Upper lobe of left lung (tissue), 6 donors: ENCODE results near the gene EXOSC9. TPM values are rescaled to one million over a fixed set of nuclear protein-coding genes. Genes with fewer than 3 reads are reported as not detected.

Experiments used
- ATAC-seq, 2 donors: fragments of 200-7000 bp; cut with Tn5 transposase; one replicate each; pipeline ENCODE4 v1.9.1; 2022; ENCODE audit warnings: mild to moderate bottlenecking in 2 of 2, moderate library complexity in 2 of 2; ENCODE audit not compliant: low FRiP score in 2 of 2
- DNase-seq, 2 donors: peaks; one replicate each; pipeline ENCODE4 v3.0.0-alpha.2; 2019 to 2020
- H3K27ac ChIP-seq, 4 donors: fragments of 200-600 bp; sonication (generic); one replicate each; pipeline ENCODE4 v1.5.1; 2016 to 2019
- H3K27me3 ChIP-seq, 4 donors: fragments of 200-600 bp; sonication (generic); one replicate each; pipeline ENCODE4 v1.5.1; 2017 to 2019
- H3K36me3 ChIP-seq, 4 donors: fragments of 200-600 bp; sonication (generic); one replicate each; pipeline ENCODE4 v1.5.1; 2016 to 2019
- H3K4me1 ChIP-seq, 4 donors: fragments of 200-600 bp; sonication (generic); one replicate each; pipeline ENCODE4 v1.5.1; 2018 to 2019
- H3K4me3 ChIP-seq, 4 donors: fragments of 200-600 bp; sonication (generic); one replicate each; pipeline ENCODE4 v1.5.1; 2017 to 2019; ENCODE audit warnings: mild to moderate bottlenecking in 2 of 4, moderate library complexity in 1 of 4
- H3K9me3 ChIP-seq, 4 donors: fragments of 200-600 bp; sonication (generic); one replicate each; pipeline ENCODE4 v1.5.1; 2018 to 2019
- CTCF ChIP-seq, 6 experiments: fragments of 450-650 bp in 4 of 6; fragments of 200-600 bp in 2 of 6; sonication (generic) in 2 of 6; IDR thresholded peaks; one replicate each; pipeline ENCODE4 v1.5.1; 2016 to 2019; ENCODE audit warnings: antibody characterized with exemption in 6 of 6
- EP300 ChIP-seq, 4 donors: sonication (generic); formaldehyde crosslinking; IDR thresholded peaks; one replicate each; pipeline ENCODE4 v1.5.1; 2017; ENCODE audit warnings: antibody characterized with exemption in 4 of 4, control low read depth in 2 of 4
- POLR2A ChIP-seq, 4 donors: fragments of 450-650 bp; IDR thresholded peaks; one replicate each; pipeline ENCODE4 v1.5.1; 2016 to 2017; ENCODE audit warnings: antibody characterized with exemption in 4 of 4, mild to moderate bottlenecking in 2 of 4
- POLR2AphosphoS5 ChIP-seq, 2 donors: sonication (generic); formaldehyde crosslinking; IDR thresholded peaks; one replicate each; pipeline ENCODE4 v1.5.1; 2017; ENCODE audit warnings: antibody characterized with exemption in 2 of 2
- WGBS, 2 donors: methylation state at CpG; one replicate each; pipeline ENCODE4 v1.1.5; 2017 to 2018; 5-methylcytosine and 5-hydroxymethylcytosine counted together
- total RNA-seq, 6 donors: library from RNA; depleted of rRNA in 4 of 6; stranded (reverse); fragments of >200 nt in 4 of 6; gene quantifications; one replicate each; pipeline versions ENCODE4 v1.1.0 to v1.2.1, GENCODE V29; 2016 to 2021
- donor health status: DM: no; HTN: no; CAD: no; lungs with moderate emphysema.
- donor health status: DM: no; HTN: yes; CAD: no; lungs with severe emphysema.

Gene EXOSC9
- total RNA-seq, 6 donors from 2014 or later: 10.1 to 40.9 (median 17.4) TPM

- H3K27me3 ChIP-seq: peaks cover 0 to 13% (median 4%) of the 10 kb centered on the region in 4 donors
- H3K4me1 ChIP-seq: peaks cover 5 to 14% (median 6%) of the 10 kb centered on the region in 4 donors
- peak in 1 of 2 donors; percentile 85 for DNase-seq
- 0 to 3% methylated on average over 18 to 22 of the region's 75 CpGs for WGBS, 2 donors
- peak within 1 kb of the TSS in 3 of 4 donors; percentile 37 to 51 (median 44) for H3K4me3 ChIP-seq
- H3K36me3 ChIP-seq: no peaks in the 10 kb centered on the region
- H3K27ac ChIP-seq: no peak within 1 kb of the TSS
- H3K9me3 ChIP-seq: no peaks in the 10 kb centered on the region
- no peak for TF ChIP-seq CTCF (IDR thresholded peaks at IDR 0.05)
- TF ChIP-seq POLR2A (IDR thresholded peaks at IDR 0.05): no peak
- no peak for TF ChIP-seq EP300 (IDR thresholded peaks at IDR 0.05)
- TF ChIP-seq POLR2AphosphoS5 (IDR thresholded peaks at IDR 0.05): no peak
- peak in 1 of 2 donors; percentile 41 for ATAC-seq
Measured at GRCh38 chr4:121764702-121765367, 36.3 kb upstream of the EXOSC9 start, which contains the start of gene SMIM43. Gene SMIM43, minus strand, starts transcription at chr4:121765164. Its CDS starts 59 bp downstream, at chr4:121765105.

GRCh38 chr4:121765368-121765705, 35.8 kb upstream of the EXOSC9 start:
- 13 to 45% methylated on average over 8 to 16 of the region's 16 CpGs for WGBS, 2 donors
- Histone ChIP-seq H3K27me3 (peaks cover 0 to 13% (median 4%) of the 10 kb centered on the region in 4 donors), H3K9me3 (no peaks in the 10 kb centered on the region), H3K4me1 (peaks cover 5 to 14% (median 6%) of the 10 kb centered on the region in 4 donors), H3K36me3 (no peaks in the 10 kb centered on the region), H3K4me3 (peak overlapping the region in 3 of 4 donors; percentile 37 to 51 (median 44)), H3K27ac (no peak overlapping the region)
- ATAC-seq (peak in 1 of 2 donors; percentile 11), DNase-seq (no peak)
- no peak for TF ChIP-seq CTCF (IDR thresholded peaks at IDR 0.05)
- TF ChIP-seq EP300 (IDR thresholded peaks at IDR 0.05): no peak
- no peak for TF ChIP-seq POLR2A (IDR thresholded peaks at IDR 0.05)
- TF ChIP-seq POLR2AphosphoS5 (IDR thresholded peaks at IDR 0.05): no peak

- Histone ChIP-seq H3K27ac (no peak overlapping the region), H3K4me3 (no peak overlapping the region), H3K9me3 (no peaks in the 10 kb centered on the region), H3K36me3 (no peaks in the 10 kb centered on the region), H3K27me3 (peaks cover 0 to 13% (median 4%) of the 10 kb centered on the region in 4 donors), H3K4me1 (peaks cover 5 to 14% (median 6%) of the 10 kb centered on the region in 4 donors)
- no peak for DNase-seq
- no peak for ATAC-seq
- WGBS, 2 donors: 93 to 95% methylated on average over 6 to 9 of the region's 9 CpGs
- TF ChIP-seq CTCF (IDR thresholded peaks at IDR 0.05) (no peak), POLR2A (IDR thresholded peaks at IDR 0.05) (no peak), POLR2AphosphoS5 (IDR thresholded peaks at IDR 0.05) (no peak), EP300 (IDR thresholded peaks at IDR 0.05) (no peak)
Measured at GRCh38 chr4:121765971-121766538, 35.1 kb upstream of the EXOSC9 start.

GRCh38 chr4:121767166-121767565, 34.0 kb upstream of the EXOSC9 start:
- ATAC-seq: no peak

GRCh38 chr4:121769341-121769740, 31.8 kb upstream of the EXOSC9 start:
- 71 to 74% methylated on average over 2 of the region's 2 CpGs for WGBS, 2 donors

More at GRCh38 chr4:121767166-121767565, 34.0 kb upstream of the EXOSC9 start:
- H3K27me3 ChIP-seq: peaks cover 0 to 13% (median 4%) of the 10 kb centered on the region in 4 donors
- H3K36me3 ChIP-seq: no peaks in the 10 kb centered on the region
- peaks cover 5 to 14% (median 6%) of the 10 kb centered on the region in 4 donors for H3K4me1 ChIP-seq
- H3K9me3 ChIP-seq: no peaks in the 10 kb centered on the region
- WGBS, 2 donors: 89 to 92% methylated on average over 4 of the region's 4 CpGs
- H3K27ac ChIP-seq: no peak overlapping the region
- no peak for TF ChIP-seq POLR2A (IDR thresholded peaks at IDR 0.05)
- no peak overlapping the region for H3K4me3 ChIP-seq
- DNase-seq: no peak

More at GRCh38 chr4:121769341-121769740, 31.8 kb upstream of the EXOSC9 start:
- Histone ChIP-seq H3K4me1 (peaks cover 5 to 12% (median 5%) of the 10 kb centered on the region in 4 donors), H3K36me3 (no peaks in the 10 kb centered on the region), H3K9me3 (no peaks in the 10 kb centered on the region), H3K27ac (no peak overlapping the region), H3K4me3 (no peak overlapping the region), H3K27me3 (peaks cover 0 to 10% (median 2%) of the 10 kb centered on the region in 4 donors)
- no peak for TF ChIP-seq CTCF (IDR thresholded peaks at IDR 0.05)
- TF ChIP-seq POLR2A (IDR thresholded peaks at IDR 0.05): no peak
- no peak for TF ChIP-seq POLR2AphosphoS5 (IDR thresholded peaks at IDR 0.05)
- TF ChIP-seq EP300 (IDR thresholded peaks at IDR 0.05): no peak
- ATAC-seq (no peak), DNase-seq (no peak)
